DMS 273 (cell line): ENCODE measurements around the gene COPS6.
"Not testable (repeated sequence)": the region's sequence is repeated elsewhere in the genome, so short reads cannot be mapped to it uniquely, and the experiment has no call there.

Source experiments
- DNase-seq: peaks from one replicate; lab custom pipeline; 2025; ENCODE audit not compliant: unreplicated experiment; lab: John Stamatoyannopoulos, UW

COPS6 gene

GRCh38 chr7:100126239-100126930 lies 37.6 kb downstream of the COPS6 start:
- no peak for DNase-seq

GRCh38 chr7:100126931-100127865 lies 38.4 kb downstream of the COPS6 start, which contains the start of gene MBLAC1:
Gene MBLAC1 (plus strand): TSS chr7:100126967. CDS start chr7:100127396, 429 bp downstream.
- peak; percentile 98 for DNase-seq

GRCh38 chr7:100127866-100128636 lies 39.3 kb downstream of the COPS6 start:
- peak; percentile 58 for DNase-seq

- DNase-seq: no peak
Observed at GRCh38 chr7:100128637-100128963, 39.8 kb downstream of the COPS6 start.

- DNase-seq: not testable (repeated sequence)
Observed at GRCh38 chr7:100130220-100130607, 41.4 kb downstream of the COPS6 start.

- peak; percentile 92 for DNase-seq
Observed at GRCh38 chr7:100130608-100131453, 42.1 kb downstream of the COPS6 start.

GRCh38 chr7:100132126-100132525 lies 43.4 kb downstream of the COPS6 start:
- peak; percentile 44 for DNase-seq

- peak; percentile 92 for DNase-seq
Observed at GRCh38 chr7:100132697-100133151, 44.0 kb downstream of the COPS6 start.

- no peak for DNase-seq
Observed at GRCh38 chr7:100137851-100138760, 49.3 kb downstream of the COPS6 start.

GRCh38 chr7:100141555-100141949 lies 52.8 kb downstream of the COPS6 start:
- DNase-seq: no peak
